OCI-LY3 (cell line): ENCODE measurements around the gene FXYD5.
"Not testable (repeated sequence)": the region's sequence is repeated elsewhere in the genome, so short reads cannot be mapped to it uniquely, and the experiment has no call there.

Source experiments
- H2AFZ ChIP-seq: fragments of 200-600, 300-600 bp; shearing (Covaris generic); 2 replicates; pipeline ENCODE4 v1.6.0; 2014; ENCODE audit warnings: antibody characterized with exemption, low read depth, low read length
- H3K27ac ChIP-seq: fragments of 200-600, 300-600 bp; sonication (generic); 2 replicates; pipeline ENCODE4 v1.5.1; 2014; ENCODE audit warnings: mild to moderate bottlenecking, low read length, moderate library complexity, mixed read lengths
- H3K27me3 ChIP-seq: fragments of 200-600, 300-600 bp; sonication (generic); 2 replicates; pipeline ENCODE4 v1.6.1; 2014; ENCODE audit warnings: low read depth, low read length, mixed read lengths
- H3K36me3 ChIP-seq: fragments of 200-600, 300-600 bp; sonication (generic); replicated peaks from 2 replicates; pipeline ENCODE3; 2014; ENCODE audit warnings: low read depth, low read length, mixed read lengths
- H3K4me1 ChIP-seq: fragments of 300-600, 200-600 bp; sonication (generic); 2 replicates; pipeline ENCODE4 v1.6.1; 2014; ENCODE audit warnings: low read length, mixed read lengths
- H3K4me2 ChIP-seq: fragments of 200-600, 300-600 bp; sonication (generic); 2 replicates; pipeline ENCODE4 v1.6.1; 2014; ENCODE audit warnings: low read length, mixed read lengths
- H3K4me3 ChIP-seq: fragments of 300-600, 200-600 bp; sonication (generic); 2 replicates; pipeline ENCODE4 v1.5.1; 2014; ENCODE audit warnings: antibody characterized with exemption, mild to moderate bottlenecking, low read length, moderate library complexity
- H3K79me2 ChIP-seq: fragments of 300-600, 200-600 bp; shearing (Covaris generic); 2 replicates; pipeline ENCODE4 v1.6.1; 2014; ENCODE audit warnings: mild to moderate bottlenecking, low read length, mixed read lengths
- H3K9ac ChIP-seq: fragments of 300-600, 200-600 bp; shearing (Covaris generic); 2 replicates; pipeline ENCODE4 v1.6.0; 2014; ENCODE audit warnings: mild to moderate bottlenecking, low read length, moderate library complexity
- H3K9me3 ChIP-seq: fragments of 200-600, 300-600 bp; shearing (Covaris generic); 2 replicates; pipeline ENCODE4 v1.6.1; 2014; ENCODE audit warnings: low read length, mixed read lengths; ENCODE audit not compliant: insufficient read depth
- H4K20me1 ChIP-seq: fragments of 200-600, 300-600 bp; sonication (generic); 2 replicates; pipeline ENCODE4 v1.6.1; 2016; ENCODE audit warnings: low read length, mixed read lengths; ENCODE audit not compliant: insufficient read depth
- CTCF ChIP-seq: fragments of 200-600, 300-600 bp; sonication (generic); IDR thresholded peaks from 2 replicates; pipeline ENCODE4 v1.5.1; 2014; ENCODE audit warnings: antibody characterized with exemption, low read length, low read depth
- EZH2phosphoT487 ChIP-seq: fragments of 200-600 bp; shearing (Covaris generic); IDR thresholded peaks from 2 replicates; pipeline ENCODE4 v1.6.1; 2018; ENCODE audit warnings: antibody characterized with exemption, mixed run types, low read depth

Gene FXYD5

GRCh38 chr19:35146746-35147459 lies 7.6 kb upstream of the FXYD5 start:
- Histone ChIP-seq H3K4me1 (peaks cover 10% of the 10 kb centered on the region), H3K27me3 (peaks cover 21% of the 10 kb centered on the region), H3K4me3 (no peak overlapping the region), H4K20me1 (no peaks in the 10 kb centered on the region), H3K79me2 (no peaks in the 10 kb centered on the region), H3K4me2 (no peak overlapping the region), H3K9ac (no peak overlapping the region), H3K36me3 (no peaks in the 10 kb centered on the region), H3K27ac (no peak overlapping the region), H2AFZ (no peak overlapping the region), H3K9me3 (no peaks in the 10 kb centered on the region)
- no peak for TF ChIP-seq EZH2phosphoT487
- TF ChIP-seq CTCF = no peak

- H3K4me2 ChIP-seq = no peak overlapping the region
- H3K4me3 ChIP-seq = no peak overlapping the region
- H3K79me2 ChIP-seq = no peaks in the 10 kb centered on the region
- H3K4me1 ChIP-seq = 0 out of 2 replicates have a peak, but pooled peaks cover 4% of the 10 kb centered on the region
- H3K27me3 ChIP-seq = peaks cover 18% of the 10 kb centered on the region
- no peak overlapping the region for H3K9ac ChIP-seq
- no peaks in the 10 kb centered on the region for H3K9me3 ChIP-seq
- no peaks in the 10 kb centered on the region for H4K20me1 ChIP-seq
- no peak overlapping the region for H2AFZ ChIP-seq
- TF ChIP-seq EZH2phosphoT487 = no peak
- TF ChIP-seq CTCF = no peak
- H3K27ac ChIP-seq = no peak overlapping the region
- no peaks in the 10 kb centered on the region for H3K36me3 ChIP-seq
These were observed 5.1 kb upstream of the FXYD5 start for GRCh38 chr19:35149463-35149862.

DNA sequence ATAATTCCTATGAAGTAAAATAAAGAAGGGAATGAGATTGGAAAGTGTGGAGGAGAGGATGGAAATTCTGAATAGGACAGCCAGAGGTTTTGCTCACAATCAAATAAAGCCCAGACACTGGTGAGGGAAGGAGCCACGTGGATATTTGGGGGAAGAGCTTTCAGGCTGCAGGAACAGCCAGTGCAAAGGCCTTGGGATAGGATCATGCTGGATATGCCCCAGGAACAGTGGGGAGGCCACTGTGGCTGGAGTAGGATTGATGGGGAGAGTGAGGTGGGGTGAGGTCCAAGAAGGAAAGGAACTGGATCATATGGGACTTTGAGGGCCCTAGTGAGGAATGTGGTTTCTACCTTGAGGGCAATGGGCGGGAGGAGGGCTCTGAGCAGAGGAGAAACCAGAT lies 4.1 kb upstream of the FXYD5 start:
- no peak for TF ChIP-seq EZH2phosphoT487
- TF ChIP-seq CTCF = no peak
- Histone ChIP-seq H3K9ac (no peak overlapping the region), H3K79me2 (peaks cover 2% of the 10 kb centered on the region; the same call in 1 of the 2 replicates), H4K20me1 (no peaks in the 10 kb centered on the region), H3K4me2 (no peak overlapping the region), H3K36me3 (no peaks in the 10 kb centered on the region), H3K4me3 (no peak overlapping the region), H2AFZ (no peak overlapping the region), H3K27ac (no peak overlapping the region), H3K27me3 (peaks cover 12% of the 10 kb centered on the region), H3K4me1 (peaks cover 5% of the 10 kb centered on the region; the same call in 1 of the 2 replicates), H3K9me3 (no peaks in the 10 kb centered on the region)

DNA sequence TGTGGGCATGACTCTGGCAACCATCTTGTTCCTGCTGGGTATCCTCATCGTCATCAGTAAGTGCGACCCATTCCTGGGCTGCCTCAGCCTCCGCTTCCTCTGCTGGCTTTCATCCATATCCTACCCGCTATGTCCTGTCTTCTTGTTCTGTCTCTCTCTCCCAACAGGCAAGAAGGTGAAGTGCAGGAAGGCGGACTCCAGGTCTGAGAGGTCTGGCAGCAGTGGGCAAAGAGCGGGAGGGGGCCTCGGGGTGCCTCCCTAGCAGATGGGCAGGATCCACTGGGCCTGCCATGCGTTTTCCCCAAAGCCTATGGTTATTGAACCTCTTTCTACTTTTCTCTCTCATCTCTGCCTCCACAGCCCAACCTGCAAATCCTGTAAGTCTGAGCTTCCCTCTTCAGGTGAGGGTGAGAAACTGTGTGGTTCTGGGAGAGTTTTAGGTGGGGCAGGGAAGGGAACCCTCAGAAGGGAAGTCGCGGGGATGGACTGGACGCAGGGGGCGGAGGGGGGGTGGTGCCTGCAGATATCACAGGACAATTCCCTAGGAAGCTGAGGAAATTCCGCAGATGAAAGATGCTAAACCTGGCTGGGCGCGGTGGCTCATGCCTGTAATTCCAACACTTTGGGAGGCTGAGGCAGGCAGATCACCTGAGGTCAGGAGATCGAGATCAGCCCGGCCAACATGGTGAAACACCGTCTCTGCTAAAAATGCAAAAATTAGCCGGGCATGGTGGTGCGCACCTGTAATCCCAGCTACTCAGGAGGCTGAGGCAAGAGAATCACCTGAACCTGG lies 3.1 kb upstream of the FXYD5 start:
- TF ChIP-seq CTCF (no peak), EZH2phosphoT487 (no peak)
- Histone ChIP-seq H2AFZ (no peak overlapping the region), H3K36me3 (peaks cover 6% of the 10 kb centered on the region), H3K4me3 (no peak overlapping the region), H3K27ac (no peak overlapping the region), H4K20me1 (no peaks in the 10 kb centered on the region), H3K4me2 (no peak overlapping the region), H3K27me3 (peaks cover 12% of the 10 kb centered on the region), H3K9ac (no peak overlapping the region), H3K4me1 (peaks cover 13% of the 10 kb centered on the region), H3K9me3 (no peaks in the 10 kb centered on the region), H3K79me2 (peaks cover 9% of the 10 kb centered on the region)

- H3K9ac ChIP-seq, H3K9me3 ChIP-seq, H4K20me1 ChIP-seq, H2AFZ ChIP-seq, H3K27ac ChIP-seq, H3K79me2 ChIP-seq: not testable (repeated sequence)
- Histone ChIP-seq H3K36me3 (peaks cover 16% of the 10 kb centered on the region), H3K4me3 (peak overlapping the region; percentile 81), H3K4me2 (peak overlapping the region; percentile 94), H3K27me3 (peaks cover 12% of the 10 kb centered on the region), H3K4me1 (peaks cover 13% of the 10 kb centered on the region)
These were observed 1.4 kb upstream of the FXYD5 start for GRCh38 chr19:35153129-35153522.
